Measurements from ENCODE around the gene CBLIF. TPM values are rescaled to one million over a fixed set of nuclear protein-coding genes. Genes with fewer than 3 reads are reported as not detected.

The CBLIF gene
- total and polyA plus RNA-seq, 2 donors (not counting 1 experiment from before 2014, with no cell fraction given): not detected

DNA sequence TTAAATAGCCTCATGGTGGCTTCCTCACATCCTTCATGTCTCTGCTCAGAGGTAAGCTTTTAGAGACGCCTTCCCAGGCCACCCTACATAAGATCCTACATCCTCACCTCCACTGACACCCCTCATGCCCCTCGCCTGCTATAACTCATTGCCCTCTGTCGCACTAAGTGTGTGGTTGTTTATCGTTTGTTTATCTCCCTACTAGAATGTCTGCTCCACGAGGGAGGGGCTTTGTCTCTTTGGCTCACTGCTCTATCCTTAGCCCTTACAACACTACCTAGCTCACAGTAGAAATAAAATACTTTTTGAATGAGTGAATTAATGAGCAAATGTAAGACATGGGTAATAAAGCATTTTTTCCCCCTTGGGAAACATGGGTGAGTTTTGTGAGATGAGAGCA is 1.3 kb upstream of the CBLIF start:
- H3K4me1 ChIP-seq (ENCODE audit: control insufficient read depth, extremely low read depth, insufficient read depth, low read length): no peaks in the 10 kb centered on the region
- no peaks in the 10 kb centered on the region for H3K9me3 ChIP-seq (ENCODE audit: control insufficient read depth, insufficient read depth, low read depth, low read length)
- no peak overlapping the region for H3K4me3 ChIP-seq (replicated peaks in 1 of 4; ENCODE audit: control extremely low read depth in 1 of 4, insufficient read depth in 1 of 4, low read depth in 3 of 4, low read length in 4 of 4)
- H3K79me2 ChIP-seq (ENCODE audit: control insufficient read depth, insufficient read depth, low read length): no peaks in the 10 kb centered on the region
- H3K27ac ChIP-seq (ENCODE audit: insufficient read depth, low read length): no peak overlapping the region
- TF ChIP-seq, protein P1, sequence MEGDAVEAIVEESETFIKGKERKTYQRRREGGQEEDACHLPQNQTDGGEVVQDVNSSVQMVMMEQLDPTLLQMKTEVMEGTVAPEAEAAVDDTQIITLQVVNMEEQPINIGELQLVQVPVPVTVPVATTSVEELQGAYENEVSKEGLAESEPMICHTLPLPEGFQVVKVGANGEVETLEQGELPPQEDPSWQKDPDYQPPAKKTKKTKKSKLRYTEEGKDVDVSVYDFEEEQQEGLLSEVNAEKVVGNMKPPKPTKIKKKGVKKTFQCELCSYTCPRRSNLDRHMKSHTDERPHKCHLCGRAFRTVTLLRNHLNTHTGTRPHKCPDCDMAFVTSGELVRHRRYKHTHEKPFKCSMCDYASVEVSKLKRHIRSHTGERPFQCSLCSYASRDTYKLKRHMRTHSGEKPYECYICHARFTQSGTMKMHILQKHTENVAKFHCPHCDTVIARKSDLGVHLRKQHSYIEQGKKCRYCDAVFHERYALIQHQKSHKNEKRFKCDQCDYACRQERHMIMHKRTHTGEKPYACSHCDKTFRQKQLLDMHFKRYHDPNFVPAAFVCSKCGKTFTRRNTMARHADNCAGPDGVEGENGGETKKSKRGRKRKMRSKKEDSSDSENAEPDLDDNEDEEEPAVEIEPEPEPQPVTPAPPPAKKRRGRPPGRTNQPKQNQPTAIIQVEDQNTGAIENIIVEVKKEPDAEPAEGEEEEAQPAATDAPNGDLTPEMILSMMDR (conservative IDR thresholded peaks at IDR 0.05 in 1 of 2, IDR thresholded peaks at IDR 0.05 in 1 of 2; ENCODE audit: low read depth in 1 of 2, low read length in 2 of 2): no peak
- no peak for TF ChIP-seq EZH2 (IDR thresholded peaks at IDR 0.05; ENCODE audit: low read length, missing control alignments)
- no peak overlapping the region for H2AFZ ChIP-seq (ENCODE audit: low read length)
- DNase-seq (ENCODE audit: low read depth in 2 of 2): no peak
- no peaks in the 10 kb centered on the region for H3K36me3 ChIP-seq (ENCODE audit: control insufficient read depth, insufficient read depth, low read length)
- H3K27me3 ChIP-seq (ENCODE audit: control insufficient read depth, insufficient read depth, low read length): no peaks in the 10 kb centered on the region
- H4K20me1 ChIP-seq (ENCODE audit: control insufficient read depth, extremely low read depth, insufficient read depth, low read length): no peaks in the 10 kb centered on the region
- H3K4me2 ChIP-seq (ENCODE audit: extremely low read depth, insufficient read depth, low read length): no peak overlapping the region
- no peak overlapping the region for H3K9ac ChIP-seq (ENCODE audit: insufficient read depth, low read length)

DNA sequence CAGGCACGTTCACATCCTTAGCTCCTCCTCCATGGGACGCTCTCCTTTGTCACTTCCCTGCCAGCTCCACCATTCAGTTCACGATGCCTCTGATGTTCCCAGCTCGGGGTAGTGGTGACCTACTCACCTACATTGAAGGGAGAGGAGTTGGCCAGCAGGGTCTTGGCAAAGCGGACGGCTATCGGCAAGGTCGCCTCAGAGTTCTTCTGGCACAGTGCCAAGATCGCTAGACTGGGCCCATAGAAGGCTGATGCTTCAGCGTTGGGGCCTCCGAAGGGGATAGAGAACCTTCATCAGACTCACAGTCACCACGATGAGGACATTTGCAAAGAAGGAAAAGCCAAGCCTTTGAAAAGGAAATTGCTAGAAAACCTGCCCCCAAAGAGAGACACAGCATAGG is 3.0 kb downstream of the CBLIF start:
- H3K9ac ChIP-seq (ENCODE audit: insufficient read depth, low read length): no peak overlapping the region
- no peaks in the 10 kb centered on the region for H4K20me1 ChIP-seq (ENCODE audit: control insufficient read depth, extremely low read depth, insufficient read depth, low read length)
- no peak overlapping the region for H3K4me3 ChIP-seq (replicated peaks in 1 of 4; ENCODE audit: control extremely low read depth in 1 of 4, insufficient read depth in 1 of 4, low read depth in 3 of 4, low read length in 4 of 4)
- DNase-seq (ENCODE audit: low read depth in 2 of 2): no peak
- H3K4me1 ChIP-seq (ENCODE audit: control insufficient read depth, extremely low read depth, insufficient read depth, low read length): no peaks in the 10 kb centered on the region
- H2AFZ ChIP-seq (ENCODE audit: low read length): no peak overlapping the region
- TF ChIP-seq EZH2 (IDR thresholded peaks at IDR 0.05; ENCODE audit: low read length, missing control alignments): no peak
- TF ChIP-seq, protein P1 (conservative IDR thresholded peaks at IDR 0.05 in 1 of 2, IDR thresholded peaks at IDR 0.05 in 1 of 2; ENCODE audit: low read depth in 1 of 2, low read length in 2 of 2): no peak
- H3K9me3 ChIP-seq (ENCODE audit: control insufficient read depth, insufficient read depth, low read depth, low read length): no peaks in the 10 kb centered on the region
- H3K27ac ChIP-seq (ENCODE audit: insufficient read depth, low read length): no peak overlapping the region
- H3K4me2 ChIP-seq (ENCODE audit: extremely low read depth, insufficient read depth, low read length): no peak overlapping the region
- H3K27me3 ChIP-seq (ENCODE audit: control insufficient read depth, insufficient read depth, low read length): no peaks in the 10 kb centered on the region
- no peaks in the 10 kb centered on the region for H3K36me3 ChIP-seq (ENCODE audit: control insufficient read depth, insufficient read depth, low read length)
- no peaks in the 10 kb centered on the region for H3K79me2 ChIP-seq (ENCODE audit: control insufficient read depth, insufficient read depth, low read length)

DNA sequence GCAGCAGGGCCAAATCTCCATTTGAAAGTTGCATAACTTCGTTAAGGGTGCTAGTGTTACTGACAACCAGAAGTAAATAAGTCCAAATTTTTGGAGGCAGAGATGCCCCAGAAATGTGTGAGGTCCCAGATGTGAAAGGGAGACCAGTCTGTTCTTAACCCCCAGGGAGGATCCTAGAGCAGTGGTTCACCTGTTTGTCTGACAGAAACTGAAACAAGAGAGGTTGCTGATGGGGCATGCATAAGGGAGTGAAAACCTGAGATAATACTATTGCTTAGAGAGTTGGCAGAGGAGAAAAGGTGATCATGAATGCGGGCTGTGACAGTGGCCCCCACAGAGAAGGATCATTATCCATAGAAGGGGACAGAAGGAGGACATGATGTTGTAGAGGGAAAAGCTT is 3.8 kb downstream of the CBLIF start:
- no peak for TF ChIP-seq EZH2 (IDR thresholded peaks at IDR 0.05; ENCODE audit: low read length, missing control alignments)
- TF ChIP-seq, protein P1 (conservative IDR thresholded peaks at IDR 0.05 in 1 of 2, IDR thresholded peaks at IDR 0.05 in 1 of 2; ENCODE audit: low read depth in 1 of 2, low read length in 2 of 2): no peak
- DNase-seq (ENCODE audit: low read depth in 2 of 2): no peak
- Histone ChIP-seq H3K9me3 (ENCODE audit: control insufficient read depth, insufficient read depth, low read depth, low read length) (no peaks in the 10 kb centered on the region), H3K27ac (ENCODE audit: insufficient read depth, low read length) (no peak overlapping the region), H3K4me3 (replicated peaks in 1 of 4; ENCODE audit: control extremely low read depth in 1 of 4, insufficient read depth in 1 of 4, low read depth in 3 of 4, low read length in 4 of 4) (no peak overlapping the region), H3K79me2 (ENCODE audit: control insufficient read depth, insufficient read depth, low read length) (no peaks in the 10 kb centered on the region), H3K4me1 (ENCODE audit: control insufficient read depth, extremely low read depth, insufficient read depth, low read length) (no peaks in the 10 kb centered on the region), H3K4me2 (ENCODE audit: extremely low read depth, insufficient read depth, low read length) (no peak overlapping the region), H2AFZ (ENCODE audit: low read length) (no peak overlapping the region), H3K36me3 (ENCODE audit: control insufficient read depth, insufficient read depth, low read length) (no peaks in the 10 kb centered on the region), H3K9ac (ENCODE audit: insufficient read depth, low read length) (no peak overlapping the region), H4K20me1 (ENCODE audit: control insufficient read depth, extremely low read depth, insufficient read depth, low read length) (no peaks in the 10 kb centered on the region), H3K27me3 (ENCODE audit: control insufficient read depth, insufficient read depth, low read length) (no peaks in the 10 kb centered on the region)
